Karpas-422 (cell line): Measurements from ENCODE around the gene INTS15. TPM values are rescaled to one million over a fixed set of nuclear protein-coding genes. Genes with fewer than 3 reads are reported as not detected.

Experiments used
- DNase-seq: peaks from one replicate; pipeline ENCODE4 v3.0.0-alpha.2; 2015
- H2AFZ ChIP-seq: fragments of 200-600 bp; sonication (generic); 2 replicates; pipeline ENCODE4 v1.6.1; 2014; ENCODE audit warnings: antibody characterized with exemption, low read length, mixed read lengths
- H3K27ac ChIP-seq: fragments of 200-600 bp; sonication (generic); 2 replicates; pipeline ENCODE4 v1.5.1; 2014; ENCODE audit warnings: mild to moderate bottlenecking, low read length, moderate library complexity
- H3K27me3 ChIP-seq: fragments of 200-600 bp; sonication (generic); 2 replicates; pipeline ENCODE4 v1.6.1; 2014; ENCODE audit warnings: low read length, mixed read lengths
- H3K36me3 ChIP-seq: fragments of 200-600 bp; sonication (generic); 2 replicates; pipeline ENCODE4 v1.6.1; 2014; ENCODE audit warnings: low read length, mixed read lengths; ENCODE audit not compliant: insufficient read depth
- H3K4me1 ChIP-seq: fragments of 200-600 bp; sonication (generic); 2 replicates; pipeline ENCODE4 v1.6.1; 2014; ENCODE audit warnings: mild to moderate bottlenecking, low read length, mixed read lengths
- H3K4me2 ChIP-seq: fragments of 200-600 bp; sonication (generic); 2 replicates; pipeline ENCODE4 v1.6.1; 2014; ENCODE audit warnings: low read length, low read depth, mild to moderate bottlenecking; ENCODE audit not compliant: poor library complexity, severe bottlenecking
- H3K4me3 ChIP-seq: fragments of 200-600 bp; sonication (generic); 2 replicates; pipeline ENCODE4 v1.5.1; 2014; ENCODE audit warnings: mild to moderate bottlenecking, antibody characterized with exemption, low read length, mixed read lengths
- H3K79me2 ChIP-seq: fragments of 200-600 bp; sonication (generic); 2 replicates; pipeline ENCODE4 v1.6.1; 2014; ENCODE audit warnings: mild to moderate bottlenecking, low read length, mixed read lengths
- H3K9ac ChIP-seq: fragments of 200-600 bp; sonication (generic); 2 replicates; pipeline ENCODE4 v1.6.0; 2014; ENCODE audit warnings: low read length
- H3K9me2 ChIP-seq: fragments of 200-600 bp; sonication (generic), shearing (Covaris generic); replicated peaks from 2 replicates; pipeline ENCODE4 v1.6.0; 2014; ENCODE audit warnings: mild to moderate bottlenecking, low read length, moderate library complexity; ENCODE audit not compliant: insufficient read depth
- H3K9me3 ChIP-seq: fragments of 300-700, 200-600 bp; sonication (generic); 2 replicates; pipeline ENCODE4 v1.6.1; 2014; ENCODE audit warnings: low read length, mixed read lengths
- H4K20me1 ChIP-seq: fragments of 200-600 bp; sonication (generic); 2 replicates; pipeline ENCODE4 v1.6.1; 2014; ENCODE audit warnings: mild to moderate bottlenecking, antibody characterized with exemption, low read length, low read depth; ENCODE audit not compliant: insufficient read depth
- total RNA-seq: library from RNA; depleted of rRNA; stranded (reverse); fragments of >200 nt; shearing (Covaris generic); gene quantifications from 2 replicates; pipeline ENCODE4 v1.2.3, GENCODE V29; 2014; ENCODE audit warnings: low replicate concordance

INTS15 gene
- total RNA-seq, 1 experiment from 2014 or later, result 14.0 TPM

GRCh38 chr7:6608081-6608480 lies 18.3 kb downstream of the INTS15 start:
- Histone ChIP-seq H3K9ac (no peak overlapping the region), H3K9me2 (no peaks in the 10 kb centered on the region), H2AFZ (no peak overlapping the region), H3K4me3 (no peak overlapping the region), H3K4me2 (no peak overlapping the region), H3K9me3 (no peaks in the 10 kb centered on the region), H3K79me2 (no peaks in the 10 kb centered on the region), H3K4me1 (no peaks in the 10 kb centered on the region), H3K27ac (no peak overlapping the region), H4K20me1 (no peaks in the 10 kb centered on the region), H3K27me3 (no peaks in the 10 kb centered on the region), H3K36me3 (peaks cover 7% of the 10 kb centered on the region; the same call in 1 of the 2 replicates)
- DNase-seq, result no peak

- Histone ChIP-seq H3K36me3 (peaks cover 5% of the 10 kb centered on the region; the same call in 1 of the 2 replicates), H3K9ac (no peak overlapping the region), H3K9me3 (no peaks in the 10 kb centered on the region), H2AFZ (no peak overlapping the region), H3K9me2 (no peaks in the 10 kb centered on the region), H3K79me2 (no peaks in the 10 kb centered on the region), H3K27me3 (no peaks in the 10 kb centered on the region), H3K4me1 (no peaks in the 10 kb centered on the region), H3K27ac (no peak overlapping the region), H4K20me1 (no peaks in the 10 kb centered on the region), H3K4me3 (no peak overlapping the region), H3K4me2 (no peak overlapping the region)
- DNase-seq, result no peak
Observed at GRCh38 chr7:6608794-6609193, 19.0 kb downstream of the INTS15 start.

GRCh38 chr7:6612819-6613218 lies 23.0 kb downstream of the INTS15 start:
- Histone ChIP-seq H3K36me3 (no peaks in the 10 kb centered on the region), H3K9ac (no peak overlapping the region), H2AFZ (no peak overlapping the region), H3K27me3 (no peaks in the 10 kb centered on the region), H3K27ac (no peak overlapping the region), H4K20me1 (no peaks in the 10 kb centered on the region), H3K9me3 (no peaks in the 10 kb centered on the region), H3K4me3 (no peak overlapping the region), H3K4me2 (no peak overlapping the region), H3K9me2 (no peaks in the 10 kb centered on the region), H3K79me2 (no peaks in the 10 kb centered on the region), H3K4me1 (no peaks in the 10 kb centered on the region)
- DNase-seq, result no peak

GRCh38 chr7:6613706-6614105 lies 23.9 kb downstream of the INTS15 start:
- Histone ChIP-seq H3K4me1 (no peaks in the 10 kb centered on the region), H3K36me3 (no peaks in the 10 kb centered on the region), H3K79me2 (no peaks in the 10 kb centered on the region), H3K9me2 (no peaks in the 10 kb centered on the region), H3K27me3 (no peaks in the 10 kb centered on the region), H4K20me1 (no peaks in the 10 kb centered on the region), H3K27ac (no peak overlapping the region), H3K9ac (no peak overlapping the region), H3K4me3 (no peak overlapping the region), H3K4me2 (no peak overlapping the region), H3K9me3 (no peaks in the 10 kb centered on the region), H2AFZ (no peak overlapping the region)
- DNase-seq, result no peak

- H3K27me3 ChIP-seq, result no peaks in the 10 kb centered on the region
- no peaks in the 10 kb centered on the region for H3K36me3 ChIP-seq
- no peaks in the 10 kb centered on the region for H4K20me1 ChIP-seq
- no peaks in the 10 kb centered on the region for H3K9me3 ChIP-seq
- H3K4me2 ChIP-seq, result no peak within 1 kb of the TSS
- no peak within 1 kb of the TSS for H3K9ac ChIP-seq
- H3K4me3 ChIP-seq, result no peak within 1 kb of the TSS
- DNase-seq, result no peak
- no peaks in the 10 kb centered on the region for H3K9me2 ChIP-seq
- H3K79me2 ChIP-seq, result no peaks in the 10 kb centered on the region
- H3K4me1 ChIP-seq, result no peaks in the 10 kb centered on the region
- no peak within 1 kb of the TSS for H3K27ac ChIP-seq
- no peak within 1 kb of the TSS for H2AFZ ChIP-seq
Observed at GRCh38 chr7:6614953-6615722, 25.3 kb downstream of the INTS15 start, which contains the start of gene ZNF853. Gene ZNF853, plus strand, starts transcription at chr7:6615610. Its CDS starts 565 bp downstream, at chr7:6616175.

GRCh38 chr7:6615723-6616555 lies 26.1 kb downstream of the INTS15 start:
- H3K79me2 ChIP-seq, result no peaks in the 10 kb centered on the region
- H3K4me2 ChIP-seq, result no peak overlapping the region
- no peaks in the 10 kb centered on the region for H3K9me3 ChIP-seq
- DNase-seq, result no peak
- no peaks in the 10 kb centered on the region for H3K9me2 ChIP-seq
- H3K27ac ChIP-seq, result no peak overlapping the region
- no peak overlapping the region for H2AFZ ChIP-seq
- H3K4me3 ChIP-seq, result no peak overlapping the region
- no peaks in the 10 kb centered on the region for H4K20me1 ChIP-seq
- H3K9ac ChIP-seq, result no peak overlapping the region
- no peaks in the 10 kb centered on the region for H3K4me1 ChIP-seq
- no peaks in the 10 kb centered on the region for H3K36me3 ChIP-seq
- no peaks in the 10 kb centered on the region for H3K27me3 ChIP-seq

- no peaks in the 10 kb centered on the region for H3K9me2 ChIP-seq
- H2AFZ ChIP-seq, result no peak overlapping the region
- no peak overlapping the region for H3K9ac ChIP-seq
- no peaks in the 10 kb centered on the region for H3K79me2 ChIP-seq
- no peak overlapping the region for H3K4me3 ChIP-seq
- H3K4me1 ChIP-seq, result peaks cover 3% of the 10 kb centered on the region; the same call in 1 of the 2 replicates
- H3K27ac ChIP-seq, result no peak overlapping the region
- DNase-seq, result no peak
- H3K36me3 ChIP-seq, result no peaks in the 10 kb centered on the region
- no peak overlapping the region for H3K4me2 ChIP-seq
- H3K9me3 ChIP-seq, result no peaks in the 10 kb centered on the region
- H3K27me3 ChIP-seq, result no peaks in the 10 kb centered on the region
- no peaks in the 10 kb centered on the region for H4K20me1 ChIP-seq
Observed at GRCh38 chr7:6616854-6617643, 27.2 kb downstream of the INTS15 start.

- H3K79me2 ChIP-seq, result no peaks in the 10 kb centered on the region
- H3K9me2 ChIP-seq, result no peaks in the 10 kb centered on the region
- no peak overlapping the region for H3K27ac ChIP-seq
- no peak overlapping the region for H3K9ac ChIP-seq
- H3K9me3 ChIP-seq, result no peaks in the 10 kb centered on the region
- H2AFZ ChIP-seq, result no peak overlapping the region
- H4K20me1 ChIP-seq, result no peaks in the 10 kb centered on the region
- peaks cover 3% of the 10 kb centered on the region; the same call in 1 of the 2 replicates for H3K4me1 ChIP-seq
- no peak overlapping the region for H3K4me3 ChIP-seq
- no peak for DNase-seq
- H3K27me3 ChIP-seq, result no peaks in the 10 kb centered on the region
- no peaks in the 10 kb centered on the region for H3K36me3 ChIP-seq
- H3K4me2 ChIP-seq, result no peak overlapping the region
Observed at GRCh38 chr7:6618621-6619020, 28.8 kb downstream of the INTS15 start.
